AG04450 (cell line): ENCODE data around the gene CLEC14A. TPM values are rescaled to one million over a fixed set of nuclear protein-coding genes. Genes with fewer than 3 reads are reported as not detected.

Experiments used
- CTCF ChIA-PET: fragments of 300-600, 350-600 bp; formaldehyde crosslinking; extraction: SDS; loops from one replicate; lab custom pipeline; 2022; ENCODE audit warnings: antibody characterized with exemption, inconsistent platforms; lab: Charles Lee
- POLR2A ChIA-PET: fragments of 350-600 bp; formaldehyde crosslinking; extraction: SDS; loops from one replicate; lab custom pipeline; 2021; ENCODE audit warnings: antibody characterized with exemption, inconsistent platforms; lab: Yijun Ruan, JAX
- DNase-seq: peaks from one replicate; pipeline ENCODE4 v3.0.0-alpha.2; 2011; ENCODE audit warnings: low read depth, low spot score
- H3K27ac ChIP-seq: one replicate; pipeline ENCODE4 v1.5.1; 2012; ENCODE audit warnings: low read depth, low read length, control low read depth
- H3K27me3 ChIP-seq: one replicate; pipeline ENCODE4 v1.6.0; 2012; ENCODE audit warnings: low read length; ENCODE audit not compliant: control insufficient read depth, insufficient read depth
- H3K4me3 ChIP-seq: 2 replicates; pipeline ENCODE4 v1.5.1; 2011; ENCODE audit warnings: mild to moderate bottlenecking, low read depth, low read length, control low read depth
- H3K9me3 ChIP-seq: 2 replicates; pipeline ENCODE4 v1.5.1; 2012; ENCODE audit warnings: low read length; ENCODE audit not compliant: control insufficient read depth, insufficient read depth
- CTCF ChIP-seq: IDR thresholded peaks from 2 replicates; pipeline ENCODE4 v1.5.1; 2011; ENCODE audit warnings: low read depth, low read length, control low read depth, inconsistent platforms
- polyA plus RNA-seq: library from polyadenylated mRNA; depleted of rRNA; stranded (reverse); fragments of >200 nt; gene quantifications from 2 replicates; pipeline ENCODE4 v1.2.3, GENCODE V29; 2011

The CLEC14A gene
- polyA plus RNA-seq, 1 experiment = 0.25 TPM

- TF ChIP-seq CTCF = no peak
- POLR2A ChIA-PET = no interaction called here
Observed at GRCh38 chr14:38252066-38252710, 3.7 kb downstream of the CLEC14A start.

GRCh38 chr14:38250331-38250730 is 5.6 kb downstream of the CLEC14A start:
- H3K27me3 ChIP-seq = peaks cover 4% of the 10 kb centered on the region
- no peak overlapping the region for H3K4me3 ChIP-seq
- ChIA-PET CTCF (no interaction called here), POLR2A (no interaction called here)
- H3K27ac ChIP-seq = no peak overlapping the region
- H3K9me3 ChIP-seq = peaks cover 5% of the 10 kb centered on the region; the same call in 1 of the 2 replicates
- no peak for TF ChIP-seq CTCF
- DNase-seq = no peak

More at GRCh38 chr14:38252066-38252710, 3.7 kb downstream of the CLEC14A start:
- no peak overlapping the region for H3K4me3 ChIP-seq
- no peak for DNase-seq
- peaks cover 13% of the 10 kb centered on the region; the same call in 1 of the 2 replicates for H3K9me3 ChIP-seq
- H3K27ac ChIP-seq = no peak overlapping the region
- CTCF ChIA-PET = interaction anchor here (0.6 kb wide), 1 partner anchor 14 kb away, joined by 3 read pairs; no protein-coding TSS in a partner anchor
- H3K27me3 ChIP-seq = peaks cover 4% of the 10 kb centered on the region

- H3K27me3 ChIP-seq = no peaks in the 10 kb centered on the region
- no peak for DNase-seq
- no peak overlapping the region for H3K4me3 ChIP-seq
- H3K9me3 ChIP-seq = no peaks in the 10 kb centered on the region
- H3K27ac ChIP-seq = no peak overlapping the region
- ChIA-PET CTCF (interaction anchor here (1.1 kb wide), 1 partner anchor 12 kb away, joined by 3 read pairs; no protein-coding TSS in a partner anchor), POLR2A (no interaction called here)
- TF ChIP-seq CTCF = 0 out of 2 replicates have a peak, but pooled peaks have one; percentile 31
Observed at GRCh38 chr14:38248321-38249028, 7.4 kb downstream of the CLEC14A start.

GRCh38 chr14:38243696-38244240 is 12.1 kb downstream of the CLEC14A start:
- H3K4me3 ChIP-seq = no peak overlapping the region
- ChIA-PET CTCF (interaction anchor here (1.7 kb wide), 1 partner anchor 47 kb away, joined by 4 read pairs; no protein-coding TSS in a partner anchor), POLR2A (no interaction called here)
- no peaks in the 10 kb centered on the region for H3K27me3 ChIP-seq
- no peak for DNase-seq
- no peak overlapping the region for H3K27ac ChIP-seq
- no peak for TF ChIP-seq CTCF
- no peaks in the 10 kb centered on the region for H3K9me3 ChIP-seq
